CD14-positive monocyte (primary cell): ENCODE data around the gene ENTHD1. TPM values are rescaled to one million over a fixed set of nuclear protein-coding genes. Genes with fewer than 3 reads are reported as not detected.

Experiments
- DNase-seq, 3 donors: peaks; one replicate each; pipeline ENCODE4 v3.0.0-alpha.2; 2011 to 2022
- H2AFZ ChIP-seq: 2 replicates; pipeline ENCODE4 v1.6.0; 2012; ENCODE audit warnings: mild to moderate bottlenecking, low read depth, low read length, inconsistent platforms; ENCODE audit not compliant: insufficient read depth, poor library complexity, severe bottlenecking
- H3K27ac ChIP-seq, 2 donors: 1 replicate in 1 of 2; 2 replicates in 1 of 2; pipeline ENCODE4 v1.5.1; 2012 to 2013; ENCODE audit warnings: low read length in 2 of 2, control low read depth in 1 of 2, inconsistent platforms in 1 of 2, low read depth in 1 of 2, mild to moderate bottlenecking in 1 of 2
- H3K27me3 ChIP-seq, 2 donors: one replicate each; pipeline versions ENCODE4 v1.6.0 to v1.6.1; 2011 to 2013; ENCODE audit warnings: low read length in 2 of 2; ENCODE audit not compliant: control insufficient read depth in 2 of 2, insufficient read depth in 2 of 2
- H3K36me3 ChIP-seq, 2 donors: replicated peaks in 1 of 2; 1 replicate in 1 of 2; 2 replicates in 1 of 2; pipeline versions ENCODE4 v1.5.1 to v1.6.1; 2012 to 2013; ENCODE audit warnings: low read length in 2 of 2, control low read depth in 1 of 2, inconsistent platforms in 1 of 2, mild to moderate bottlenecking in 1 of 2; ENCODE audit not compliant: insufficient read depth in 2 of 2, control insufficient read depth in 1 of 2
- H3K4me1 ChIP-seq, 2 donors: 1 replicate in 1 of 2; 2 replicates in 1 of 2; pipeline versions ENCODE4 v1.5.1 to v1.6.1; 2012 to 2013; ENCODE audit warnings: low read length in 2 of 2, control low read depth in 1 of 2, inconsistent platforms in 1 of 2, mild to moderate bottlenecking in 1 of 2, moderate library complexity in 1 of 2; ENCODE audit not compliant: insufficient read depth in 2 of 2, control insufficient read depth in 1 of 2
- H3K4me2 ChIP-seq: replicated peaks from 2 replicates; pipeline ENCODE3; 2012; ENCODE audit warnings: low read length, moderate library complexity, mild to moderate bottlenecking; ENCODE audit not compliant: poor library complexity, severe bottlenecking; ENCODE audit errors: extremely low read depth
- H3K4me3 ChIP-seq, 3 experiments: fragments of 200-600 bp in 1 of 3; sonication (generic) in 1 of 3; replicated peaks in 1 of 3; 1 replicate in 2 of 3; 2 replicates in 1 of 3; pipeline ENCODE4 v1.5.1; 2011 to 2013; ENCODE audit warnings: low read length in 3 of 3, mild to moderate bottlenecking in 3 of 3, control low read depth in 2 of 3, low read depth in 2 of 3, inconsistent platforms in 1 of 3, moderate library complexity in 1 of 3
- H3K79me2 ChIP-seq: 2 replicates; pipeline ENCODE4 v1.6.0; 2012; ENCODE audit warnings: mild to moderate bottlenecking, control low read depth, inconsistent platforms, low read length, moderate library complexity; ENCODE audit not compliant: insufficient read depth
- H3K9ac ChIP-seq: 2 replicates; pipeline ENCODE4 v1.6.0; 2017; ENCODE audit warnings: low read length, mild to moderate bottlenecking; ENCODE audit not compliant: insufficient read depth, poor library complexity, severe bottlenecking
- H3K9me3 ChIP-seq, 2 donors: replicated peaks in 1 of 2; 1 replicate in 1 of 2; 2 replicates in 1 of 2; pipeline versions ENCODE4 v1.5.1 to v1.6.1; 2012 to 2013; ENCODE audit warnings: low read length in 2 of 2, control low read depth in 1 of 2; ENCODE audit not compliant: control insufficient read depth in 1 of 2, insufficient read depth in 1 of 2
- H4K20me1 ChIP-seq: 2 replicates; pipeline ENCODE4 v1.6.0; 2012; ENCODE audit warnings: mild to moderate bottlenecking, low read length, control low read depth, moderate library complexity; ENCODE audit not compliant: insufficient read depth
- H3K27ac Mint-ChIP-seq, 7 donors: one replicate each; pipeline ENCODE4 v1.8.0; 2020; ENCODE audit warnings: mild to moderate bottlenecking in 7 of 7, mixed read lengths in 7 of 7, moderate library complexity in 6 of 7, inconsistent platforms in 2 of 7
- H3K27me3 Mint-ChIP-seq, 3 donors: one replicate each; pipeline ENCODE4 v1.8.0; 2021 to 2022; ENCODE audit warnings: low read depth in 3 of 3, mild to moderate bottlenecking in 3 of 3, mixed read lengths in 3 of 3, moderate library complexity in 3 of 3, inconsistent platforms in 1 of 3
- H3K36me3 Mint-ChIP-seq, 2 donors: one replicate each; pipeline ENCODE4 v1.8.0; 2020; ENCODE audit warnings: mixed read lengths in 2 of 2, inconsistent platforms in 1 of 2, mild to moderate bottlenecking in 1 of 2
- H3K4me1 Mint-ChIP-seq: one replicate; pipeline ENCODE4 v1.8.0; 2020; ENCODE audit warnings: mild to moderate bottlenecking, mixed read lengths
- H3K4me3 Mint-ChIP-seq, 2 donors: one replicate each; pipeline ENCODE4 v1.8.0; 2020; ENCODE audit warnings: mild to moderate bottlenecking in 2 of 2, mixed read lengths in 2 of 2, moderate library complexity in 1 of 2
- H3K9me3 Mint-ChIP-seq, 7 donors: one replicate each; pipeline ENCODE4 v1.8.0; 2020 to 2022; ENCODE audit warnings: mixed read lengths in 7 of 7, mild to moderate bottlenecking in 6 of 7, moderate library complexity in 6 of 7, inconsistent platforms in 2 of 7
- CTCF ChIP-seq: fragments of 200-600 bp; IDR thresholded peaks from one replicate; pipeline ENCODE4 v1.8.0; 2022; ENCODE audit warnings: antibody characterized with exemption, mild to moderate bottlenecking
- WGBS: methylation state at CpG from one replicate; pipeline ENCODE4 v1.1.5; 2013; ENCODE audit warnings: missing lambda C conversion rate; ENCODE audit not compliant: insufficient coverage; 5-methylcytosine and 5-hydroxymethylcytosine counted together
- intact Hi-C, 2 donors: fragments of 100-400 bp; cut with micrococcal nuclease; formaldehyde crosslinking; loops; one replicate each; pipeline versions ENCODE4 v1.15.0 to v1.15.1; 2023
- polyA plus RNA-seq, 3 donors: library from polyadenylated mRNA; depleted of rRNA in 1 of 3; unstranded in 2 of 3; stranded (reverse) in 1 of 3; fragments of 300-500 nt in 2 of 3; fragments of >200 nt in 1 of 3; fragmentation: Illumina TruSeq in 2 of 3; gene quantifications; 1 replicate in 2 of 3; 2 replicates in 1 of 3; pipeline ENCODE4 v1.2.3, GENCODE V29; 2012 to 2021

The ENTHD1 gene
- polyA plus RNA-seq, 3 donors: not detected

GRCh38 chr22:39913886-39914285 lies 20.3 kb upstream of the ENTHD1 start:
- H3K27ac ChIP-seq: no peak overlapping the region

GRCh38 chr22:39913321-39913720 lies 19.8 kb upstream of the ENTHD1 start:
- Mint-ChIP-seq H3K9me3 (peaks cover 0 to 3% (median 0%) of the 10 kb centered on the region in 7 donors), H3K36me3 (no peaks in the 10 kb centered on the region), H3K27me3 (peaks cover 2 to 4% (median 4%) of the 10 kb centered on the region in 3 donors), H3K27ac (no peak overlapping the region), H3K4me3 (peak overlapping the region in 1 of 2 donors; percentile 14), H3K4me1 (peaks cover 19% of the 10 kb centered on the region)
- Histone ChIP-seq H2AFZ (no peak overlapping the region), H3K79me2 (no peaks in the 10 kb centered on the region), H3K4me2 (no peak overlapping the region), H3K9me3 (no peaks in the 10 kb centered on the region), H3K9ac (no peak overlapping the region), H3K27me3 (no peaks in the 10 kb centered on the region), H3K4me1 (peaks cover 0 to 3% of the 10 kb centered on the region in 2 donors), H4K20me1 (no peaks in the 10 kb centered on the region), H3K27ac (no peak overlapping the region), H3K4me3 (no peak overlapping the region), H3K36me3 (no peaks in the 10 kb centered on the region)
- DNase-seq: no peak
- TF ChIP-seq CTCF: no peak
- intact Hi-C loops: loop anchor here in 1 of 2 donors (10.0 kb wide), 1 partner anchor 1089 kb away; no protein-coding TSS in a partner anchor
- 98% methylated on average over 5 of the region's 5 CpGs for WGBS

More at GRCh38 chr22:39913886-39914285, 20.3 kb upstream of the ENTHD1 start:
- no peaks in the 10 kb centered on the region for H3K9me3 ChIP-seq
- intact Hi-C loops: loop anchor here in 1 of 2 donors (10.0 kb wide), 1 partner anchor 1089 kb away; no protein-coding TSS in a partner anchor
- H3K36me3 Mint-ChIP-seq: no peaks in the 10 kb centered on the region
- peaks cover 2 to 4% (median 2%) of the 10 kb centered on the region in 3 donors for H3K27me3 Mint-ChIP-seq
- H3K4me1 ChIP-seq: peaks cover 0 to 3% of the 10 kb centered on the region in 2 donors
- no peak for DNase-seq
- no peak overlapping the region for H3K4me2 ChIP-seq
- no peaks in the 10 kb centered on the region for H3K79me2 ChIP-seq
- H3K36me3 ChIP-seq: no peaks in the 10 kb centered on the region
- no peaks in the 10 kb centered on the region for H3K27me3 ChIP-seq
- H4K20me1 ChIP-seq: no peaks in the 10 kb centered on the region
- H3K9ac ChIP-seq: no peak overlapping the region
- TF ChIP-seq CTCF: no peak
- 93% methylated on average over 2 of the region's 2 CpGs for WGBS
- no peak overlapping the region for H3K4me3 ChIP-seq
- H2AFZ ChIP-seq: no peak overlapping the region
- H3K4me3 Mint-ChIP-seq: no peak overlapping the region
- peaks cover 18% of the 10 kb centered on the region for H3K4me1 Mint-ChIP-seq
- H3K9me3 Mint-ChIP-seq: peaks cover 0 to 3% (median 0%) of the 10 kb centered on the region in 7 donors
- no peak overlapping the region for H3K27ac Mint-ChIP-seq
